Measurements from ENCODE around the gene HOXD4.

DNA sequence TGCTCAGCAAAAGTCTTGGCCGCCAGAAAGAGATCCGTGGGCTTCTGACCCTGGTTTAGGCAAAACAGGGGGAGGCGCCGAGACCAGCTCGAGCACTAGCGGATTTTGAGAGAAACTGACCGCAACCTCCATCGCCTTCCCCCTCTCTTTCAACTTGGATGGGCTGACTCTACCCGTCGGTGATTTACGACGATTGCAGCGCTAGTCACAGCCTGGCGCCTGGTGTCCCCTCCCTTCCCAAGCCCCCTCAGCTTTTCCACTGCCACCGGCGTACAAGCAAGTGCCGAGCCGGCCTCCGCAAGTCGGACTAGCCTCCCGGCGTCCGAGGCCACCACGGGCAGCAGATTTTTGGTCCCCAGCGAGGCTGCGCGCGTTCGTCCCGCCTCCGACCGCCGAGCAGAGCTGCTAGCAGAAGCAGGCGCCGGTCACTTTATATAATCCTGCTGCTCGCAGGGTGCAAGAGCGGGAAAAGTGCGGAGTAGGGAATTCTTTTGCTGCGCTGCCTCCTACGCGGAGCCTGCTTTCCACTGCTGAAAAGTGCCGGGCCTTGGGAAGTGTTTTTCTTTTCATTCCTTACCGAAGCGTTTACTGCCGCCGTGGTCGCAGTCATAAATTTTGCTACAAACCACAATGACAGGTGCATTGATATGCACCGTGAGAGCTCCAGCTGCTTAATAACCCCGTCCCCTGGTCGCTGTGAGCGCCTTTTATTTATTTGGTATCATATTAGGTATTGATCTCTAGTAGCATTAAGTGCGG lies 13.4 kb downstream of the HOXD4 start:
- TF ChIP-seq EZH2 (IDR thresholded peaks at IDR 0.05; ENCODE audit: insufficient read depth, poor library complexity, severe bottlenecking) (no peak), EZH2phosphoT487 (IDR thresholded peaks at IDR 0.05; ENCODE audit: insufficient read depth, low read depth) (no peak)
